Measurements from ENCODE around the gene CDC25C.

DNA sequence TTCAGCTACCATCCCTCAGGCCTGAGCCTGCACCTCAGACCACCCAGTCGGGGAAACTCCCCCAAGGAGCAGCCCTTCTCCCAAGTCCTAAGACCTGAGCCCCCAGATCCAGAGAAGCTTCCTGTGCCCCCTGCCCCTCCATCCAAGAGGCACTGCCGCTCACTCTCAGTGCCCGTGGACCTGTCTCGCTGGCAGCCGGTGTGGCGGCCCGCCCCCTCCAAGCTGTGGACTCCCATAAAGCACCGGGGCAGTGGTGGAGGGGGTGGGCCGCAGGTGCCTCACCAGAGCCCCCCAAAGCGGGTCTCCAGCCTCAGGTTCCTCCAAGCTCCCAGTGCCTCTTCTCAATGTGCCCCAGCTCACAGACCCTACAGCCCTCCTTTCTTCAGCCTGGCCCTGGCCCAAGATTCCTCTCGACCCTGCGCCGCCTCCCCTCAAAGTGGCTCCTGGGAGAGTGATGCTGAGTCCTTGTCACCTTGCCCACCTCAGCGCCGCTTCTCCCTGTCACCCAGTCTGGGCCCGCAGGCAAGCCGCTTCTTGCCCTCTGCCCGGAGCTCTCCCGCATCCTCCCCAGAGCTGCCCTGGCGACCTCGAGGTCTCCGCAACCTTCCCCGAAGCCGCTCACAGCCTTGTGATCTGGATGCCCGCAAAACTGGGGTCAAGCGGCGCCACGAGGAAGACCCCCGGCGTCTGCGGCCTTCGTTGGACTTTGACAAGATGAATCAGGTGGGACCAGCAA, 13.5 kb upstream of the CDC25C start:
- TF ChIP-seq POLR2A (IDR thresholded peaks at IDR 0.05; ENCODE audit: low read depth, low read length) = no peak
- no peak; the same call in 1 of the 2 replicates for TF ChIP-seq POLR2AphosphoS5 (IDR thresholded peaks at IDR 0.05; ENCODE audit: low read depth, low read length)
